GM23338 (cell line): ENCODE data around the gene PRSS21. TPM values are rescaled to one million over a fixed set of nuclear protein-coding genes. Genes with fewer than 3 reads are reported as not detected.

Experiments
- ATAC-seq: fragments of 200-7000 bp; cut with Tn5 transposase; 3 replicates; pipeline ENCODE4 v1.9.1; 2020
- DNase-seq: peaks from one replicate; pipeline ENCODE4 v3.0.0-alpha.2; 2015; ENCODE audit warnings: low spot score
- H2AFZ ChIP-seq: fragments of 200-600 bp; sonication (generic); 2 replicates; pipeline ENCODE4 v1.8.0; 2016; ENCODE audit warnings: antibody characterized with exemption, mild to moderate bottlenecking, moderate library complexity
- H3F3A ChIP-seq: fragments of 200-600 bp; sonication (generic); replicated peaks from 2 replicates; pipeline ENCODE4 v1.8.0; 2017; ENCODE audit warnings: antibody characterized with exemption, mixed run types, low read depth
- H3K27ac ChIP-seq: fragments of 200-600 bp; sonication (generic); 2 replicates; pipeline ENCODE4 v1.6.1; 2016; ENCODE audit warnings: low read depth
- H3K27me3 ChIP-seq: fragments of 200-600 bp; sonication (generic); 2 replicates; pipeline ENCODE4 v1.8.0; 2016; ENCODE audit warnings: mild to moderate bottlenecking, mixed run types, moderate library complexity; ENCODE audit not compliant: insufficient read depth
- H3K36me3 ChIP-seq: fragments of 200-600 bp; sonication (generic); 2 replicates; pipeline ENCODE4 v1.8.0; 2016; ENCODE audit warnings: mild to moderate bottlenecking; ENCODE audit not compliant: insufficient read depth
- H3K4me1 ChIP-seq: fragments of 200-600 bp; sonication (generic); 2 replicates; pipeline ENCODE4 v1.8.0; 2016; ENCODE audit warnings: mild to moderate bottlenecking, moderate library complexity; ENCODE audit not compliant: insufficient read depth
- H3K4me2 ChIP-seq: fragments of 200-600 bp; sonication (generic); 2 replicates; pipeline ENCODE4 v1.7.1; 2017; ENCODE audit warnings: mixed run types
- H3K4me3 ChIP-seq: fragments of 200-600 bp; sonication (generic); 2 replicates; pipeline ENCODE4 v1.6.1; 2016; ENCODE audit warnings: mixed run types
- H3K79me2 ChIP-seq: fragments of 200-600 bp; sonication (generic); replicated peaks from 2 replicates; pipeline ENCODE4 v1.8.0; 2017; ENCODE audit warnings: mild to moderate bottlenecking; ENCODE audit not compliant: insufficient read depth
- H3K9me2 ChIP-seq: fragments of 200-600 bp; sonication (generic); 2 replicates; pipeline ENCODE4 v1.8.0; 2017; ENCODE audit not compliant: insufficient read depth
- H4K20me1 ChIP-seq: fragments of 200-600 bp; sonication (generic); replicated peaks from 2 replicates; pipeline ENCODE4 v1.8.0; 2017; ENCODE audit warnings: mild to moderate bottlenecking; ENCODE audit not compliant: insufficient read depth
- H3K27ac Mint-ChIP-seq: 2 replicates; pipeline ENCODE4 v1.8.0; 2020; ENCODE audit warnings: inconsistent platforms, mild to moderate bottlenecking, moderate library complexity, mixed read lengths
- H3K27me3 Mint-ChIP-seq: 3 replicates; pipeline ENCODE4 v1.8.0; 2022; ENCODE audit warnings: low read depth, mild to moderate bottlenecking, moderate library complexity, mixed read lengths, inconsistent platforms; ENCODE audit not compliant: insufficient read depth, poor library complexity
- H3K36me3 Mint-ChIP-seq: 3 replicates; pipeline ENCODE4 v1.8.0; 2021; ENCODE audit warnings: low read depth, mild to moderate bottlenecking, inconsistent platforms, moderate library complexity, mixed read lengths
- H3K4me1 Mint-ChIP-seq: 3 replicates; pipeline ENCODE4 v1.8.0; 2020; ENCODE audit warnings: mild to moderate bottlenecking, inconsistent platforms, mixed read lengths
- H3K4me3 Mint-ChIP-seq: 3 replicates; pipeline ENCODE4 v1.8.0; 2021; ENCODE audit warnings: moderate library complexity, mild to moderate bottlenecking, inconsistent platforms, mixed read lengths
- H3K9me3 Mint-ChIP-seq: 3 replicates; pipeline ENCODE4 v1.8.0; 2020; ENCODE audit warnings: moderate library complexity, mild to moderate bottlenecking, inconsistent platforms, mixed read lengths
- CREB1 ChIP-seq: fragments of 250-450 bp; sonication (Bioruptor Pico); IDR thresholded peaks from 2 replicates; pipeline ENCODE4 v1.5.0; 2020; ENCODE audit warnings: low read depth, mild to moderate bottlenecking, moderate library complexity
- ETS1 ChIP-seq: IDR thresholded peaks from 2 replicates; pipeline ENCODE4 v1.6.1; 2016; ENCODE audit warnings: antibody characterized with exemption
- EZH2 ChIP-seq: fragments of 200-600 bp; sonication (generic); IDR thresholded peaks from one replicate; pipeline ENCODE4 v1.8.0; 2017; ENCODE audit warnings: antibody characterized with exemption, mild to moderate bottlenecking, low read depth; ENCODE audit not compliant: unreplicated experiment
- EZH2phosphoT487 ChIP-seq: fragments of 200-600 bp; sonication (generic); IDR thresholded peaks from one replicate; pipeline ENCODE4 v1.8.1; 2018; ENCODE audit warnings: antibody characterized with exemption; ENCODE audit not compliant: unreplicated experiment
- JUNB ChIP-seq: IDR thresholded peaks from one replicate; pipeline ENCODE4 v1.6.1; 2016; ENCODE audit warnings: antibody characterized with exemption; ENCODE audit not compliant: unreplicated experiment
- NANOG ChIP-seq: IDR thresholded peaks from 2 replicates; pipeline ENCODE4 v1.6.1; 2016; ENCODE audit warnings: antibody characterized with exemption, borderline replicate concordance
- ZNF462 ChIP-seq: fragments of 250-450 bp; sonication (Bioruptor Pico); IDR thresholded peaks from 2 replicates; pipeline ENCODE4 v1.5.0; 2020; ENCODE audit warnings: mild to moderate bottlenecking, moderate library complexity
- polyA plus RNA-seq: library from polyadenylated mRNA; unstranded; fragments of >200 nt; fragmentation: Nextera tagmentation; extraction: Ambion mirVana; gene quantifications from 2 replicates; pipeline ENCODE4 v1.2.1, GENCODE V29; 2016
- total RNA-seq: library from RNA; depleted of rRNA; stranded (reverse); fragments of >200 nt; shearing (Covaris generic); gene quantifications from 2 replicates; pipeline ENCODE4 v1.2.3, GENCODE V29; 2014
- TF ChIP-seq, protein P1 (sequence below): IDR thresholded peaks from one replicate; pipeline ENCODE4 v1.6.1; 2018; ENCODE audit warnings: antibody characterized with exemption; ENCODE audit not compliant: unreplicated experiment

PRSS21 gene
- total and polyA plus RNA-seq, 2 experiments from 2014 or later, result 2.4 to 3.1 TPM

DNA sequence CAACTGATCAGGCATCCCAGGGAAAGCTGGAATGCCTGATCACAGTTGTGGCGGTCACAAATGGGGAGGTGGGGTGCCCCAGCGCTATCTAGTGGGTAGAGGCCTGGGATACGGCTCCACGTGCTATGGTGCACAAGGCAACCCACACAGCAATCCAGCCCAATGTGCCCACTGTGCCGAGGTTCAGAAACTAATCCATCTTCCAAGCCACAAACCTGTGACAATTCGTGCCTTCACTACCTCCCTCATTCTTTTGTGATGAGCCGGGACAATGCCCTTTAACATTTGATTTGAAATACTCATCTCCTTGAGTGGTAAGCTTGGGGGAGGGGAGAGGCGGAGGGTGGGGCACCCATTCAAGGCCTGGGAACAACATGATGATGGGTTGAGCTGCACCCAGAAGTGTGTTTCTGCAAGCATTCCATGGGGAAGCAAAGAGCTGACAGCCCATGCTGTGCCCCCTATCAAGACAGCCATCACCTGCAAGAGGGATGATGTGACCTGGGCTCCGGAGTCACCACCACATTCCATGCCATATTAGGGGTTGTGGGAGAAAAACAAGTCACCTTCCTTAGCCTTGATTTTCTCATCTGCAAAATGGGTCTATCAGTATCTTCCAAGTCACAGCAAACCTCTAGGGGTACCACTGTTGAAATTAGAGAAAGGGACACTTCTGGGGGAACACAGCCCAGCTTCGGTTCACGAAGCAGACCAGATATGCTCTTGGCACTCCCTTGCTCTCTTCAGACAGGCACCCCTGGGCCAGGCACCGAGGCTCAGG lies 43.7 kb upstream of the PRSS21 start:
- H3K9me3 Mint-ChIP-seq, result no peaks in the 10 kb centered on the region; the same call in none of the 3 replicates
- Histone ChIP-seq H3K79me2 (peaks cover 32% of the 10 kb centered on the region), H3K27ac (peak overlapping the region; percentile 94), H3K4me2 (no peak overlapping the region), H3K9me2 (no peaks in the 10 kb centered on the region), H2AFZ (no peak overlapping the region), H3K4me1 (peaks cover 9% of the 10 kb centered on the region), H3K27me3 (no peaks in the 10 kb centered on the region), H3K36me3 (peaks cover 13% of the 10 kb centered on the region), H4K20me1 (peaks cover 16% of the 10 kb centered on the region), H3K4me3 (no peak overlapping the region), H3F3A (peaks cover 51% of the 10 kb centered on the region)
- peak; percentile 2; the same call in 1 of the 3 replicates for ATAC-seq
- no peak for DNase-seq
- peak overlapping the region; percentile 20; the same call in 1 of the 3 replicates for H3K4me3 Mint-ChIP-seq
- TF ChIP-seq CREB1 (CRISPR knock-in tag), result no peak
- no peak for TF ChIP-seq EZH2
- TF ChIP-seq NANOG, result no peak
- no peak for TF ChIP-seq JUNB
- TF ChIP-seq EZH2phosphoT487, result no peak
- TF ChIP-seq ZNF462 (CRISPR knock-in tag), result no peak
- TF ChIP-seq, protein P1, sequence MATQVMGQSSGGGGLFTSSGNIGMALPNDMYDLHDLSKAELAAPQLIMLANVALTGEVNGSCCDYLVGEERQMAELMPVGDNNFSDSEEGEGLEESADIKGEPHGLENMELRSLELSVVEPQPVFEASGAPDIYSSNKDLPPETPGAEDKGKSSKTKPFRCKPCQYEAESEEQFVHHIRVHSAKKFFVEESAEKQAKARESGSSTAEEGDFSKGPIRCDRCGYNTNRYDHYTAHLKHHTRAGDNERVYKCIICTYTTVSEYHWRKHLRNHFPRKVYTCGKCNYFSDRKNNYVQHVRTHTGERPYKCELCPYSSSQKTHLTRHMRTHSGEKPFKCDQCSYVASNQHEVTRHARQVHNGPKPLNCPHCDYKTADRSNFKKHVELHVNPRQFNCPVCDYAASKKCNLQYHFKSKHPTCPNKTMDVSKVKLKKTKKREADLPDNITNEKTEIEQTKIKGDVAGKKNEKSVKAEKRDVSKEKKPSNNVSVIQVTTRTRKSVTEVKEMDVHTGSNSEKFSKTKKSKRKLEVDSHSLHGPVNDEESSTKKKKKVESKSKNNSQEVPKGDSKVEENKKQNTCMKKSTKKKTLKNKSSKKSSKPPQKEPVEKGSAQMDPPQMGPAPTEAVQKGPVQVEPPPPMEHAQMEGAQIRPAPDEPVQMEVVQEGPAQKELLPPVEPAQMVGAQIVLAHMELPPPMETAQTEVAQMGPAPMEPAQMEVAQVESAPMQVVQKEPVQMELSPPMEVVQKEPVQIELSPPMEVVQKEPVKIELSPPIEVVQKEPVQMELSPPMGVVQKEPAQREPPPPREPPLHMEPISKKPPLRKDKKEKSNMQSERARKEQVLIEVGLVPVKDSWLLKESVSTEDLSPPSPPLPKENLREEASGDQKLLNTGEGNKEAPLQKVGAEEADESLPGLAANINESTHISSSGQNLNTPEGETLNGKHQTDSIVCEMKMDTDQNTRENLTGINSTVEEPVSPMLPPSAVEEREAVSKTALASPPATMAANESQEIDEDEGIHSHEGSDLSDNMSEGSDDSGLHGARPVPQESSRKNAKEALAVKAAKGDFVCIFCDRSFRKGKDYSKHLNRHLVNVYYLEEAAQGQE, result no peak
- TF ChIP-seq ETS1, result no peak
- H3K4me1 Mint-ChIP-seq, result peaks cover 40% of the 10 kb centered on the region
- peaks cover 35% of the 10 kb centered on the region for H3K27me3 Mint-ChIP-seq
- peaks cover 75% of the 10 kb centered on the region for H3K36me3 Mint-ChIP-seq
- H3K27ac Mint-ChIP-seq, result peak overlapping the region; percentile 7; the same call in 1 of the 2 replicates
